GM12878 (cell line): ENCODE measurements around the gene MAP6D1. TPM values are rescaled to one million over a fixed set of nuclear protein-coding genes. Genes with fewer than 3 reads are reported as not detected.

Experiments used
- ATAC-seq: fragments of 200-7000 bp; cut with Tn5 transposase; 3 replicates; pipeline ENCODE4 v1.9.1; 2020; ENCODE audit warnings: mild to moderate bottlenecking, moderate library complexity
- BruUV-seq: library from RNA; stranded (reverse); fragments of 400-500 nt; replicated peaks from 2 replicates; lab custom pipeline; 2021; lab: Mats Ljungman, UMichigan
- CTCF ChIA-PET: fragments of 300-600 bp; sonication (Branson Sonifier 250); formaldehyde crosslinking; extraction: SDS; loops from one replicate; lab custom pipeline; 2021; ENCODE audit warnings: inconsistent platforms; lab: Yijun Ruan, JAX
- POLR2A ChIA-PET: fragments of 350-600 bp; formaldehyde crosslinking; extraction: SDS; loops from one replicate; lab custom pipeline; 2021; ENCODE audit warnings: inconsistent platforms; lab: Charles Lee
- RAD21 ChIA-PET: fragments of 300-600 bp; sonication (Branson Sonifier 250); formaldehyde crosslinking; loops from one replicate; lab custom pipeline; 2023; ENCODE audit warnings: antibody characterized with exemption; ENCODE audit not compliant: unreplicated experiment; lab: Charles Lee
- SMC1A ChIA-PET: fragments of 300-600 bp; sonication (Branson Sonifier 250); formaldehyde crosslinking; loops from one replicate; lab custom pipeline; 2023; ENCODE audit not compliant: unreplicated experiment, uncharacterized antibody; lab: Charles Lee
- DNase-seq: peaks from one replicate; pipeline ENCODE4 v3.0.0-alpha.2; 2011; ENCODE audit warnings: low read depth, low spot score
- FAIRE-seq: peaks from 3 replicates; lab custom pipeline; 2011; peaks lifted over from hg19 to GRCh38; lab: Jason Lieb, UNC
- H2AFZ ChIP-seq: 2 replicates; pipeline ENCODE4 v1.6.0; 2011; ENCODE audit warnings: low read depth, low read length, control low read depth; ENCODE audit not compliant: control insufficient read depth
- H3K27ac ChIP-seq: 2 replicates; pipeline ENCODE4 v1.5.1; 2011; ENCODE audit warnings: control low read depth; ENCODE audit not compliant: control insufficient read depth, insufficient read depth
- H3K27me3 ChIP-seq, 2 experiments: replicated peaks in 1 of 2; 2 replicates each; pipeline versions ENCODE4 v1.6.0 to v1.6.1; 2011; ENCODE audit warnings: low read length in 1 of 2; ENCODE audit not compliant: control insufficient read depth in 2 of 2, insufficient read depth in 2 of 2
- H3K36me3 ChIP-seq, 2 experiments: 2 replicates each; pipeline ENCODE4 v1.5.1; 2011; ENCODE audit warnings: low read length in 1 of 2; ENCODE audit not compliant: control insufficient read depth in 2 of 2, insufficient read depth in 2 of 2
- H3K4me1 ChIP-seq: 2 replicates; pipeline ENCODE4 v1.6.1; 2011; ENCODE audit warnings: mild to moderate bottlenecking, low read length, moderate library complexity, mixed read lengths; ENCODE audit not compliant: control insufficient read depth, insufficient read depth
- H3K4me2 ChIP-seq: 2 replicates; pipeline ENCODE4 v1.6.0; 2011; ENCODE audit warnings: control low read depth; ENCODE audit not compliant: control insufficient read depth, insufficient read depth
- H3K4me3 ChIP-seq: fragments of 200-600 bp; sonication (generic); 2 replicates; pipeline ENCODE4 v1.5.1; 2016
- H3K79me2 ChIP-seq: 2 replicates; pipeline ENCODE4 v1.6.0; 2011; ENCODE audit warnings: low read length; ENCODE audit not compliant: control insufficient read depth, insufficient read depth
- H3K9ac ChIP-seq: 2 replicates; pipeline ENCODE4 v1.8.0; 2011; ENCODE audit warnings: low read length, control low read depth, mixed read lengths; ENCODE audit not compliant: control insufficient read depth, insufficient read depth
- H3K9me3 ChIP-seq: replicated peaks from 3 replicates; pipeline ENCODE4 v1.5.1; 2011; ENCODE audit warnings: mild to moderate bottlenecking, low read length; ENCODE audit not compliant: control insufficient read depth, insufficient read depth
- H4K20me1 ChIP-seq: 2 replicates; pipeline ENCODE4 v1.6.0; 2011; ENCODE audit not compliant: control insufficient read depth, insufficient read depth
- ATF7 ChIP-seq: fragments of 450-650 bp; IDR thresholded peaks from 2 replicates; pipeline ENCODE4 v1.6.1; 2016; ENCODE audit warnings: low read depth, mild to moderate bottlenecking
- CBFB ChIP-seq: IDR thresholded peaks from 2 replicates; pipeline ENCODE4 v1.6.1; 2016; ENCODE audit warnings: antibody characterized with exemption, low read depth
- FOXK2 ChIP-seq: fragments of 450-650 bp; IDR thresholded peaks from 2 replicates; pipeline ENCODE4 v1.6.1; 2017; ENCODE audit warnings: mild to moderate bottlenecking, moderate library complexity
- LARP7 ChIP-seq: fragments of 450-650 bp; IDR thresholded peaks from 2 replicates; pipeline ENCODE4 v1.6.1; 2017; ENCODE audit warnings: mild to moderate bottlenecking
- MYC ChIP-seq: IDR thresholded peaks from 2 replicates; pipeline ENCODE4 v1.6.1; 2011; ENCODE audit warnings: mild to moderate bottlenecking, low read length, moderate library complexity, inconsistent platforms; ENCODE audit not compliant: insufficient read depth, insufficient replicate concordance, insufficient read length, severe bottlenecking
- POLR2A ChIP-seq: IDR thresholded peaks from 2 replicates; pipeline ENCODE4 v1.6.1; 2011; ENCODE audit warnings: low read depth, mild to moderate bottlenecking, low read length
- RCOR1 ChIP-seq: conservative IDR thresholded peaks from 2 replicates; pipeline ENCODE4 v1.6.1; 2012; ENCODE audit warnings: low read depth, low read length, improper control_type of control experiment
- STAT3 ChIP-seq: IDR thresholded peaks from 2 replicates; pipeline ENCODE4 v1.6.1; 2011; ENCODE audit warnings: low read depth, low read length, improper control_type of control experiment
- TAF1 ChIP-seq: IDR thresholded peaks from 2 replicates; pipeline ENCODE4 v1.6.1; 2011; ENCODE audit warnings: mild to moderate bottlenecking, low read depth, low read length, borderline replicate concordance
- WGBS: methylation state at CpG from one replicate; pipeline ENCODE4 v1.1.6; 2016; ENCODE audit warnings: low lambda C conversion rate; ENCODE audit not compliant: insufficient replicate concordance, insufficient coverage; ENCODE audit errors: missing lambda C conversion rate; 5-methylcytosine and 5-hydroxymethylcytosine counted together
- in situ Hi-C: fragments of 300-500 bp; cut with MboI; formaldehyde crosslinking; loops from 9 replicates; pipeline ENCODE4 v1.14.3; 2018; ENCODE audit warnings: mixed read lengths
- intact Hi-C: fragments of 100-400 bp; cut with micrococcal nuclease; formaldehyde crosslinking; loops from one replicate; pipeline ENCODE4 v1.14.2; 2022; ENCODE audit not compliant: unreplicated experiment
- polyA plus RNA-seq, 11 experiments: library from polyadenylated mRNA; depleted of rRNA in 4 of 11; unstranded in 6 of 11; stranded (reverse) in 5 of 11; fragments of >200 nt; fragmentation: Nextera tagmentation in 4 of 11; fragmentation: Illumina TruSeq in 1 of 11; extraction: Ambion mirVana in 4 of 11; extraction: Trizol in 1 of 11; gene quantifications; 1 replicate in 1 of 11; 2 replicates in 10 of 11; pipeline versions ENCODE4 v1.2.1 to v1.2.3, GENCODE V29; 2011 to 2016; ENCODE audit warnings: inconsistent platforms in 2 of 11, missing spikeins in 2 of 11, low read depth in 1 of 11
- total RNA-seq, 4 experiments: library from RNA; depleted of rRNA in 3 of 4; stranded (reverse); fragments of >200 nt in 3 of 4; fragmentation: Illumina TruSeq in 1 of 4; extraction: Trizol in 1 of 4; gene quantifications; 2 replicates each; pipeline versions ENCODE4 v1.2.1 to v1.2.3, GENCODE V29; 2013 to 2021
- TF ChIP-seq, protein P1 (sequence below): fragments of 150-350 bp; IDR thresholded peaks from 2 replicates; pipeline ENCODE4 v1.6.1; 2014; ENCODE audit warnings: mild to moderate bottlenecking, low read depth, low read length
- TF ChIP-seq, protein P2 (sequence below): fragments of 450-650 bp; IDR thresholded peaks from 2 replicates; pipeline ENCODE4 v1.6.1; 2017; ENCODE audit warnings: mild to moderate bottlenecking, low read depth, inconsistent platforms; ENCODE audit not compliant: poor library complexity, severe bottlenecking
- TF ChIP-seq, protein P3 (sequence below): IDR thresholded peaks from 2 replicates; pipeline ENCODE4 v1.6.1; 2011; ENCODE audit warnings: borderline replicate concordance, low read depth, mild to moderate bottlenecking, moderate library complexity, mixed read lengths, low read length; ENCODE audit not compliant: insufficient read depth; ENCODE audit errors: extremely low read length

MAP6D1 gene
- total and polyA plus RNA-seq, 10 of the 15 experiments (the other 5 are each of a cell fraction or from before 2014, with no cell fraction given), result 0.50 to 2.2 (median 1.2) TPM; not detected in 3

DNA sequence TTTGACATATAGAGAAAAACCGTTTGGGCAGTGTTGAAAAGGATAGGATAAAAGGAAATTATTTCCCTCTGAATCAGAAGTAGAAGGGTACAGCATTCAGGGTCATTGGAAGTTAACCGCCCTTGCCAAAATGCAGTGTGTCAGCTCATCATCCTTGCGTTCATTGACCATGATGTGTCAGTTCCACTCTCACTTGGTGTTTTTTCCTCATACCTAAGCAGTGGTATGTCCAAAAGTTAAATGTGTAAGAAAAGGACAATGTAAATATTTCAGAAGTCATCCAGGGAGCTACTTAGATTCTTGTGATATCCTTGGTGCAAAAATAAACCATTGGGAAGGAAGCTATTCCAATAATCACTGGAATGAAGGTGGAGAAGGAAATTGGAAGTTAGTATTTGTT lies 50.7 kb downstream of the MAP6D1 start (continued):
- TF ChIP-seq STAT3, result no peak
- TF ChIP-seq, protein P1, sequence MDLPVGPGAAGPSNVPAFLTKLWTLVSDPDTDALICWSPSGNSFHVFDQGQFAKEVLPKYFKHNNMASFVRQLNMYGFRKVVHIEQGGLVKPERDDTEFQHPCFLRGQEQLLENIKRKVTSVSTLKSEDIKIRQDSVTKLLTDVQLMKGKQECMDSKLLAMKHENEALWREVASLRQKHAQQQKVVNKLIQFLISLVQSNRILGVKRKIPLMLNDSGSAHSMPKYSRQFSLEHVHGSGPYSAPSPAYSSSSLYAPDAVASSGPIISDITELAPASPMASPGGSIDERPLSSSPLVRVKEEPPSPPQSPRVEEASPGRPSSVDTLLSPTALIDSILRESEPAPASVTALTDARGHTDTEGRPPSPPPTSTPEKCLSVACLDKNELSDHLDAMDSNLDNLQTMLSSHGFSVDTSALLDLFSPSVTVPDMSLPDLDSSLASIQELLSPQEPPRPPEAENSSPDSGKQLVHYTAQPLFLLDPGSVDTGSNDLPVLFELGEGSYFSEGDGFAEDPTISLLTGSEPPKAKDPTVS, result no peak

DNA sequence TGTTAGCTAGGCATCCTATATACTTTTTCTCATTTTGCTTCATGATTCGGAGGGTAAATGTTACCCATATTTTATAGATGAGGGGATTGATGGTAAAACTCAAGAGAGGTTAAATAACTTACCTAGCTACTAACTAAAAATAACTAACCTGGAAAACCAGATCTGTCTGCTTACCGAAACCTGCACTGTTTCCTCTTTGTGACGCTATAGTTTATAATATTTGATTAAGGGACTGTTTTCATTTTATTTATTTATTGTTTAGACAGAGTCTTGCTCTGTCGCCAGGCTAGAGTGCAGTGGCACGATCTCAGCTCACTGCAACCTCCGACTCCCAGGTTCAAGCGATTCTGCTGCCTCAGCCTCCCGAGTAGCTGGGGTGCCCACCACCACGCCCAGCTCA lies 55.9 kb downstream of the MAP6D1 start:
- no peak overlapping the region for H3K9ac ChIP-seq
- no peak for DNase-seq
- TF ChIP-seq ATF7, result no peak
- TF ChIP-seq FOXK2, result no peak
- no peak for TF ChIP-seq LARP7
- TF ChIP-seq RCOR1, result no peak
- TF ChIP-seq, protein P2, sequence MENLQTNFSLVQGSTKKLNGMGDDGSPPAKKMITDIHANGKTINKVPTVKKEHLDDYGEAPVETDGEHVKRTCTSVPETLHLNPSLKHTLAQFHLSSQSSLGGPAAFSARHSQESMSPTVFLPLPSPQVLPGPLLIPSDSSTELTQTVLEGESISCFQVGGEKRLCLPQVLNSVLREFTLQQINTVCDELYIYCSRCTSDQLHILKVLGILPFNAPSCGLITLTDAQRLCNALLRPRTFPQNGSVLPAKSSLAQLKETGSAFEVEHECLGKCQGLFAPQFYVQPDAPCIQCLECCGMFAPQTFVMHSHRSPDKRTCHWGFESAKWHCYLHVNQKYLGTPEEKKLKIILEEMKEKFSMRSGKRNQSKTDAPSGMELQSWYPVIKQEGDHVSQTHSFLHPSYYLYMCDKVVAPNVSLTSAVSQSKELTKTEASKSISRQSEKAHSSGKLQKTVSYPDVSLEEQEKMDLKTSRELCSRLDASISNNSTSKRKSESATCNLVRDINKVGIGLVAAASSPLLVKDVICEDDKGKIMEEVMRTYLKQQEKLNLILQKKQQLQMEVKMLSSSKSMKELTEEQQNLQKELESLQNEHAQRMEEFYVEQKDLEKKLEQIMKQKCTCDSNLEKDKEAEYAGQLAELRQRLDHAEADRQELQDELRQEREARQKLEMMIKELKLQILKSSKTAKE, result no peak
- no peak for TF ChIP-seq POLR2A
- no peak for TF ChIP-seq CBFB
- no peak for TF ChIP-seq TAF1
- TF ChIP-seq, protein P3, sequence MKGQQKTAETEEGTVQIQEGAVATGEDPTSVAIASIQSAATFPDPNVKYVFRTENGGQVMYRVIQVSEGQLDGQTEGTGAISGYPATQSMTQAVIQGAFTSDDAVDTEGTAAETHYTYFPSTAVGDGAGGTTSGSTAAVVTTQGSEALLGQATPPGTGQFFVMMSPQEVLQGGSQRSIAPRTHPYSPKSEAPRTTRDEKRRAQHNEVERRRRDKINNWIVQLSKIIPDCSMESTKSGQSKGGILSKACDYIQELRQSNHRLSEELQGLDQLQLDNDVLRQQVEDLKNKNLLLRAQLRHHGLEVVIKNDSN, result no peak
- no peak for TF ChIP-seq MYC
- peaks cover 6 to 20% of the 10 kb centered on the region in 2 experiments for H3K36me3 ChIP-seq
- ChIA-PET POLR2A (no interaction called here), RAD21 (no interaction called here), SMC1A (interaction anchor here (0.8 to 1.1 kb wide), 2 partner anchors 115 to 303 kb away, joined by 3 read pairs; partner anchors contain the start of gene PARL), CTCF (interaction anchor here (0.7 to 1.1 kb wide), 3 partner anchors 9 to 302 kb away, joined by 3 to 4 read pairs (median 3); no protein-coding TSS in a partner anchor)
- BruUV-seq, result no TSS peak
- intact Hi-C loops (loop anchor here (5.0 to 10.0 kb wide), 2 partner anchors 587 to 645 kb away; no protein-coding TSS in a partner anchor), in situ Hi-C loops (loop anchor here (5.0 kb wide), 1 partner anchor 302 kb away; no protein-coding TSS in a partner anchor)
- no peaks in the 10 kb centered on the region for H3K4me1 ChIP-seq
- FAIRE-seq, result no peak
- no peaks in the 10 kb centered on the region for H3K79me2 ChIP-seq
- no peak overlapping the region for H3K4me3 ChIP-seq
- no peaks in the 10 kb centered on the region for H3K27me3 ChIP-seq
- H3K4me2 ChIP-seq, result no peak overlapping the region
- no peak overlapping the region for H3K27ac ChIP-seq
- ATAC-seq, result no peak
- no peaks in the 10 kb centered on the region for H3K9me3 ChIP-seq
- WGBS, result 95% methylated on average over 9 of the region's 9 CpGs
- no peaks in the 10 kb centered on the region for H4K20me1 ChIP-seq
- no peak overlapping the region for H2AFZ ChIP-seq
